GM21723 (cell line): ENCODE results near the gene USH1C.

Experiments
- ATAC-seq: cut with Tn5 transposase; IDR thresholded peaks from one replicate; pipeline ENCODE4 v1.9.1; 2021; ENCODE audit warnings: mild to moderate bottlenecking, moderate library complexity; ENCODE audit not compliant: unreplicated experiment

The USH1C gene

DNA sequence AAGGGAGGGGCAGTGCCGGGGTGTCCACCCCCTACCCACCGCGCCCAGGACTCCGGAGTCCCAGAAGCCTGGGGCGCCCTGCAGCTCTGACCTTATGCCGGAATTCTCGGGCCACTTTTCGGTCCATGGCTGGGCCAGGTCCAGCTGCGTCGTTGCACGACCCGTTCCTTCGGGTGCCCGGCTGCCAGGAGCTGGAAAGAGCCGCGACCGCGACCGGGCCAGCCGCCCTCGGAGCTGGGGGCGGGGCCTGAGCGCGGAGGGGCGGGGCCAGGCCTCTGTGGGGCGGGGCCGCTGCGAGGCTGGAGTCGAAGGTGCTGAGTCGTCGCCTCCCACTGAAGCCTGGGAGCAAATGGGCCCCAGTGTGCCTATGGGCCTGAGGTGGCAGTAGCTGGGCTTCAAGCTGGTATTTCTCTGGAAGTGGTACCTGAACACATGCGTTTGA lies at the start of gene USH1C:
Gene USH1C, minus strand, starts transcription at position 236 of the 442 bp plus-strand sequence. Its CDS starts 109 bp downstream, at position 127.
- ATAC-seq, result no peak

DNA sequence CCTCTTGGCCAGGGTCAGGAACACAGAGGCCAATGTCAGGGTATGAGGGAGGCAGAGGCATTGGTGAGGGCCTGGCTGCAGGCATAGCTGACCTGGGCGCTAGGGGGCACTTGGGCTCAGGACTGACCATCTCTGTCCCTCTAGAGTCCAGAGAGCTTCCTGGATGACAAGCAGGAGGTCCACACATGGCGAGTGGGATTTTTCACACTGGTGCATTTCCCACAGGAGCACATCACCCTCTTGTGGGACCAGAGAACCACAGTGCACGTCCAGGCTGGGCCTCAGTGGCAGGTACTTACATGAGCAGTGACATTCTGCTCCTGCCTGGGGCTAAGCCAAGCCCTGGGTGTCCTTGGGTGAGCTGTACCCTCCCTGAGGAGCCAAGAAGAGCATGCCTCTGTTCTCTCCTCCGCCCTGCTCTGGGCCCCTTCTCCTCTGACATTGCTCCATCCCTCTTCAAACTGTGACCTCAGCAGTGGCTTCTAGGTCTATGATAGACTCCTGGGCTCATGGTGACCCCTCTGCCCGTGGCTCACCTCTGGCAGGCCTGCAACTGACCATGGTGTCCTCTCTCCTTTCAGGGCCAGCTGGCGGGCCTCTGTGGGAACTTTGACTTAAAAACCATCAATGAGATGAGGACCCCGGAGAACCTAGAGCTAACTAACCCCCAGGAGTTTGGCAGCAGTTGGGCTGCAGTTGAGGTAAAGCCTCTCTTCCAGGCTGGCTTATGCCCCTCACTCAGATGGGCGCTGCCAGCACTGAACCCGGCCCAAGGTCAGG lies 49.4 kb upstream of the USH1C start:
- ATAC-seq, result no peak

DNA sequence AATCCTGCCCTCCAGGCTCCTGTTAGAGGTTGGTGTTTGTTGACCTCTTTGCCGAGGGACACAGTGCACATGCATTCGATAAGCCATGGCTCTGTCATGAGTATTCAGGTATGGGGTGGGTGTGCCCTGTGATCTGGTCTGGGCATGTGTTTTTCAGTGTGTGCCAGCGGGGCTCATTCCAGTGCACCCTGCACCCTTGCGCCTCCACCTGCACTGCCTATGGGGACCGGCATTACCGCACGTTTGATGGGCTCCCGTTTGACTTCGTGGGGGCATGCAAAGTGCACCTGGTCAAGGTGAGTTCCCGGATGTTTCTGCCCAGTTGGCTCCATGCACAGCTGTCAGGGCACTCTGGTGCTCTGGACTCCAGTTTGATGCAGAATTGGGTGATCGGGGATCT lies 47.1 kb upstream of the USH1C start:
- no peak for ATAC-seq

DNA sequence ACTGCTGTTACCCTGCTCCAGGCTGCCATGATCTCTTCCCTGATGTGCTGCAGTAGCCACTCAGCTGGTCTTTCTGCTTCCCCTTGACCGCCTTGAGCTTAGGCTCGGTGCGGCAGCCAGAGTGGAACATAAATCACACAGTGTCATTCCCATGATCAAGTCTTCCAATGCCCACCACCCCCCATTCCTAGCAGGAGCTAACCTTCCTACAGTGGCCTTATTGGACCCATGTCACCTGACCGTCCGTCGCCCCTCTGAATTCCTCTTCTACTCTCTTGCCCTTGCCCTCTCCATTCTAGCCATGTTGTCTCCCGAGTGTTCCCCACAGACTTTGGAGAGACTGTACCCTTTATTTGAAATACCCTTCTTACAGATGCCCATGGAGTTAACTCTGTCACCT lies 46.2 kb upstream of the USH1C start:
- no peak for ATAC-seq

DNA sequence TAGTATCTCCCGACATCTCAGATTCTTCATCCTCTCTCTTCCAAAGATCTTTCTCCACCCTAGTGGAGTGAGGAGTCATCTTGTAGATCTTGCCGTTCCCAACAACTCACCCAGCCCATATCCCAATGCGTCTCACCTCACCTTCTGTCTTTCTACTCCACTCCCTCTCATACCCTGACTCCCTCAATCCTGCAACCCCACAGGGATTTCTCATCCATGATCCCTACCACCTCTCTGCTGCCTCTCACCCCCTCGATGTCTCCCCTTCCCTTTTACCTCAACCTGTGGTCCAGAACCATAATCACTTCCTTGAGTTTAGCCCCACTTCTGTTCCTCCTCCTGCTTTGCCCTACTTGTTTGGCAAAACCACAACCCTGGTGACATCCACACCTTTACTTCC lies 44.5 kb upstream of the USH1C start:
- no peak for ATAC-seq

DNA sequence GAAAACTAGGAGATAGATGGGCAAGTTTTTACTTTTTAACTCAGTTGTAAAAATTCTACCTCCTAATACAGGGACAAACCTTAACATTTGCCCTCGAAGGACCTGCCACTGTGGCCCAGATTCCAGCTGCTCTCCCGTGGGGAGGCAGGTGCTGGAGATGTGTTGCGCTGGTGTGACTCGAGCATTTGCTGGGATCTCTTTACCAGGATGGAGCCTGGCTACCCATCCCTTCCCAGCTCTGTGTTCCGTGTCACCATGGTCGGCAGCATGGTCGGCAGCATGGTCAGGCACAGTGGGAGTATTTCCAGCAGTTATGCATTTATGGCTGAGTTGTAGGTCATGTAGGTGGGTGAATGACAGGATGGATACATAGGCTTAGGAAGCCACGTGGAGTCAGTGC lies 44.0 kb upstream of the USH1C start:
- ATAC-seq, result no peak

DNA sequence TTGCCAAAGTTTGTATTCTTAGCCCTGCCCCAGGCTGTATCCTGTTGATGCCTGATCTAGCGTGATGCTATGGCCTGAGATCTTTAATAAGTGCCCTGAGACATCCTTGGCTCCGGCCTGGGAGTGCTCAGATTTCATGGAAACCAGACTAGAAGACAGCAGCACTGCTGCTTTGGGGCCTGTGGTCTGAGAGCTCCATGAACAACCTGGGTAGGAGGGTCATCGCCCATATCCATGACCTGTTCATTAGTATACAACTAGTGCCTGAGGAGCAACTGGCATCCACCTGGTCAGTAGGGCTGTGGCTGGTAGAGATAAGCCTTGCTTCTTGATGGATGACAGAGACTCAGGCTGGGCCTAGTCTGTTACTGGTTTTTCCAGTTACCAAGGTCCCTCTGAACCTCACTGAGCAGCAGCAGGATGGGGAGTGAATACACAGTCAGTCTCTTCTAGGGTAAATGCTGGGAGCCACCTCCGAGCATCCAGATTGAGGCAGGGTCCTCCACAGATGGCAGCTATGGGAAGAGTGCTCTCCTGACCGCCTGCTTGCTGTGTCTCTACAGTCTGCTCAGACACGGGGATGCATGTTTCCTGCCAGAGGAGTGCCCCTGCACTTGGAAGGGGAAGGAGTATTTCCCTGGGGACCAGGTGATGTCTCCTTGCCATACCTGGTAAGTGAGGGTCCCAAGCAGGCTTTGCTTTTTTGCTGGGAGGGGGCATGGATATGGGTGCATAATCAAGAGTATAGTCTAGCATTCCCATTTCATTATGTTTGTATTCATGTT lies 41.9 kb upstream of the USH1C start:
- ATAC-seq, result no peak

DNA sequence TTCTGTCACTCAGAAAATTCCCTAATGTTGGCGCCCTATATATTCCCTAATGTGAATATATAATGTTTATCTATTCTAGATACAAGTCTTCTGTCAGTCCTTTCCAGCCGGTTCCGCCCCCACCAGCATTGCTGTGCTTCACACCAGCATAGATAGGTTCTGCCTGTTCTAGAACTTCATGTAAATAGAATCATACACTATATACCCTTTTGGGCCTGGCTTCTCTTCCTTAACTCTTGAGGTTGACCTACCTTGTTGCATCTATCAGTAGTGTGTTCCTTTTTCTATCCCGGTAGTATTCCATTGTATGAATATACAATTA lies 37.5 kb upstream of the USH1C start:
- ATAC-seq, result no peak

DNA sequence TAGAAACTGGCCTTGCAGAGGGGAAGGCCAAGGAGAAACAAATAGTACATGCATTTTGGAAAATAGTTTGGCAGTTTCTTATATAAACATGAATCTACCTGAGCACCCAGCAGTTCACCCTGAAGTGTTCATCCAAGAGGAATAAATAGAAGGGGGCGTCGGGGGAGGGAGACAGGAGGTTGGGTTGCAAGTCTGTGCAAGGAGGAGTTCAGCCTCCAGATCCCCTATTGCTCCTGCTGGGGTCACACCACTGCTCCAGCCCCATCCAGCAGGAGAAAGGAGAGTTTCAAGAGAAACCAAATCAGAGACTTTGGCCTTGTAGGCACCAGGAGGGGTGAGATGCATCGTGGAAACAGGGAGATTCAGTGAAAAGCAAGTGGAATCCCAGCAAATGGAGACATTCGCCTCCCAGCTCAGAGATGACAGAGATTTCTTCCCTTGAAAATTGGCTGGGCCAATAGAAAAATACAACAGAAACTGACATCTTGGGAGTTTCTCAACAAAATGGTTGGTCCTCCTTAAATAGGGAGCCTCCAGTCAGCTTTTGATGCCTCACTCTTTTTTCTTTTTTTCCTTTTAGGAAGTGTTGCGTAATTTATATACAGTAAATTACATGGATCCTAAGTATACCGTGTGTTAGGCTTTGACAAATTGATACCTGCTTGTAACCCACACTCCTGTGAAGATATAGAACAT lies 37.0 kb upstream of the USH1C start:
- ATAC-seq, result no peak

DNA sequence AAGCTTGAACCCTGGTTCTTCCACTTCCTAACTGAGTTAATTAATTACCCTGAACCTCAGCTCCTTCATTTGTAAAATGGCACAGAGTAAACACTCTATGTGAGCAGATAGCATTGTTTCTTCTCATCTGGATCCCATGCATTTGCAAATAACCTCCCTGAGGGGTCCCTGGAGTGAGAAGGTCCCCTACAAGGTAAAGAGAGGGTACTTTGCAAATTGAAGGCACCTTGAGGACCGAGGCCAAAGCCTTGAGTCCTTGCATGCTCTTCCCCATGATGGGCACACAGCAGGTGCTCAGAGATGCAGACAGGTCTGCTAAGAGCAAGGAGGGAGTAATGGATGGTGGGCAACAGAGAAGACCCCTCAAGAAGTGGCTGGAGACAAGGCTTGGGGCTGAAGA lies 36.1 kb upstream of the USH1C start:
- ATAC-seq, result no peak

DNA sequence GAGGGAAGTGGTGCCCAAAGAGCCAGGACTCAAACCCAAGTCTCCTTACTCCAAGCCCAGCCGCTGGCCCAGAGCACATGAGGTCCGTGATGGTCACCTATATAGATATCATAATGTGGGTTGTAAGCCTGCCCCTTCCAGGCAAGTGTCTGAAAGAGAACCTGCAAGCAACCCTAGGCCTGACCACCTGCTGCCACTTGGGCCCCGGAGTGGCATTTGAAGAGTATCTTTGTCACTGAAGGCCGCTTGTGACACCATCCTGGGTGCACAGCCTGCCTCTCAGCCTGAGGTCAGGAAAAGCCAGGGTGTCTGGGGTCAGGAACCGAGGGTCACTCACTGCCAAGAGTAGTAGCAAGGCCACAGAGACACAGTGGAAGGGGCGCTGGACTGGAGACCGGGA lies 35.2 kb upstream of the USH1C start:
- ATAC-seq, result no peak

DNA sequence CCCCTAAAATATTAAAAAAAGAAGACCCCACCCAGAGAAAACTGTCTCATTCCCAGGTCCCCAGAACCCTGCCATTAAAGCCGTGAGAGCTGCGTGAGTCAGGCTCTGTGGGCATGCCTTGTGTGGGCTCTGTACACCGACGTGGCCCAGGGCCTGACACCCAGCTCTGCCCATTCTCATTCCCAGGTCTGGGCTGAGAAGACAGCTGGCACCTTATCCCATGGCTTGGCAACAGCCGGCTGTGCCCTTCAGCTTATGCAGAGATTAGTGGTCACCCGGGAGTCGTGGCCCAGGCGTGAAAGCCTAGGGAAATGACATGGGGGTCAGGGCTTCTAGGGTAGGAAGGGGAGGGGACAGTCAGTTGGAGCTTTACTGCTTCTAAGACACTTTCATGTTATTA lies 34.7 kb upstream of the USH1C start:
- ATAC-seq, result no peak

DNA sequence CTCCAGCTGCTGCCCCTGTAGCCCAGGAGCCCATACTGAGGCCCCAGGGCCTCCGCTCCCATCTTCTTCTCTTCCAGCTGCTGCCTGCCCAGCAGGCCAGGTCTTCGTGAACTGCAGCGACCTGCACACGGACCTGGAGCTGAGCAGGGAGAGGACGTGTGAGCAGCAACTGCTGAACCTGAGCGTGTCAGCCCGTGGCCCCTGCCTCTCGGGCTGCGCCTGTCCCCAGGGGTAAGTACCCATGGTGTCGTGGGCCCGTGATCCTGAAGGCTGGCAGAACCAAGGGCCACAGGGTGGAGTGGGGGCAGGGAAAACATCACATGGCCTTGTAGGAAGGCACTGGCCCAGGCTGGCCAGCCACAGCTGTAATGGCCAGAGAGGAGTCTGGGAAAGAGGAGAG lies 34.1 kb upstream of the USH1C start:
- ATAC-seq, result no peak

DNA sequence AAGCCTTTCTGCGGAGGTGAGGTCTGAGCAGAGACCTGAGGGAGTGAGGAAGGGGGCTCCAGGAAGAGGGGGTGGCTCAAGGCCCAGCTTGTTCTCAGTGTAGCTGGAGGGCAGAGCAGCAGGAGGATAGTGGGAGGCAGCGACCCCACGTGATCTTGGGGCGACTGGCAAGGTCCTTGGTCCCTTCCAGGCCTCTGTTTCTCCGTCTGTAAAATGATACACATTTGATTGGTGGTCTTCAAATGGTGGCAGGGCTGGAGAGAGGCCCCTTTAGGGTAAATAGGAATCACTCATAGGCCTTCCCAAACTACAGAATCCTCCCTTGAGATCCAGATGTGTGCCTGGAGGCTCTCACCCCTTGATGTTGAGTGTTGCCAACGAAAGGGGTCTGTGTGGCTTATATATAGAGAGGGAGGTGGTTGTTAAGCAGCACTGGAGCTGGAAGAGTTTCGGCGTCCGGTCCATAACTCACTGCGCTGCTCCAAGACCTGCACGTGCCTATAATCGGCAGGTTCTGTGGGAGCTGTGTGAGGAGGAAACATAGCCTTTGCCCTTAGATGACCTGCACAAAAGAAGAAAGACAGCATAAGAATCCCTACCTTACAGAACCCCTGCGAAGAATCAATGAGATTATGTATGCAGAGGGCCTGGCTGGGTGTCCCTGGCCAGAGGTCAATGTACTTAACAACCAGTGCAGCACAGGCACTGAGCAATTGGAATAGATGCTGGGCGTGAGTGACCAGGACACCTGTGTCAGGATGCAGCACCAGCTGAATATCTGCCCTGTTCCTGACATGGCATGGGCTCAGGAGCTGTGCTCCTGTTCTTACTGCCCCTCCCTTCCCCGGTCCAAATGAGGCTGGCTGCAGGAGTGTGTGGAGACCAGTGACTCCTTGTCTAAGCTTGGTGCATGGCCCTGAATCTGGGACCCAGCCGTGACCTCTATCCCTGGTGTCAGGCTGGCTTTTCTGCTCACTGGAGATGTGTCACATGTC lies 31.5 kb upstream of the USH1C start:
- no peak for ATAC-seq

DNA sequence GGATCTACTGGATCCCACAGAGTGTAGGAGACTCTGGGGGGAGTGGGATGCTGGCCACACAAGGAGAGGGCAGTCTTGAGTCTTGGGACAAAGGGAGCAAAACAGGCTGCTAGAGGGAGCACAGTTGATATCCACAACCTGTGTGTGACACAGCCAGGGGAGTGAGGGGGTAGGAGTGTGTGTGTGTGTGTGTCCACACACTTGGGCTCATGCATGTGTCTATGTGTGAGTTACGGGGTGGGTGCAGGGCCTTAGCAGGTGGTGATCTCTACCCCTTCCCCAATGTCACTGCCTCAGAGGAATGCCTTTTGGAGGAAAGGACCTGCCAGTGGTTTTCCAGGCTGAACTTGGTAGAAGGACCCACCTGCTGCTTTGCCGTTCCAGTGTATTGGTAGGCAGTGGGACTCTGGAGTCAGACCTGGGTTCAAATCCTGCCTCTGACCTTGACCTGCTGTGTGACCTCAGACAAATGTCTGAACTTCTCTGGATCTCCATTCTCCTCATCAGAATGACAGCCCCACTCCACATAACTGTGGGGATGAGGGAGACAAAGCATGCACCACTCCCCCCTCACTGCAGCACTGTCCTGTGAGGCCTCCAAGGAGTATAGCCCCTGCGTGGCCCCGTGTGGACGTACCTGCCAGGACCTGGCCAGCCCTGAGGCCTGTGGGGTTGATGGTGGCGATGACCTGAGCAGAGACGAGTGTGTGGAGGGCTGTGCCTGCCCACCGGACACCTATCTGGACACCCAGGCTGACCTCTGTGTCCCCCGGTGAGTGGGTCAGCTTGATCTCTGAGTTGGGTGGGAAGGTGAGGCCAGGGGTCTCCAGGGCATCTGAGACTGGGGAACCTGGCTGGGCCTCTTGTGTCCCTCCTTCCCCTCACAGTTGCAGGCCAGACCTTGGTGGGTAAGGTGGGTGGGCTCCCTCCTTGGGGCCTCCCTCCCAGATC lies 30.2 kb upstream of the USH1C start:
- no peak for ATAC-seq

DNA sequence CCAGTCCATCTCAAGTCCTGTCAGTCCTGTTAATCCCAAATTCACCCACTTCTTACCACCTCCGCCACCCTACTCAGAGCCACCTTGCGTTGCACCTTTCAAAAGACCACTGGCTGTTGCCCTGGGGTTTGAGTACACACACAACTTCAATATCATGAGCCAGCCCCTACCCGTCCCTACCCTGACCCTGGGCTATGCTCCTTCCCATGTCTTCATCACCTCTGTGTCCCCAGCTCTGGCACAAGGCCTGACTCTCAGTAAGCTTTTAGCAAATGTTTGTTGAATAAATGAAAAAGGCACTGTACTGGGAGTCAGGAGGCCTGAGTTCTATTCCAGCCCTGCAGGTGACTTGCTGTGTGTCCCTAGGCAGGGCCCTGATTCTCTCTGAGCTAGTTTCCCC lies 29.3 kb upstream of the USH1C start:
- no peak for ATAC-seq

DNA sequence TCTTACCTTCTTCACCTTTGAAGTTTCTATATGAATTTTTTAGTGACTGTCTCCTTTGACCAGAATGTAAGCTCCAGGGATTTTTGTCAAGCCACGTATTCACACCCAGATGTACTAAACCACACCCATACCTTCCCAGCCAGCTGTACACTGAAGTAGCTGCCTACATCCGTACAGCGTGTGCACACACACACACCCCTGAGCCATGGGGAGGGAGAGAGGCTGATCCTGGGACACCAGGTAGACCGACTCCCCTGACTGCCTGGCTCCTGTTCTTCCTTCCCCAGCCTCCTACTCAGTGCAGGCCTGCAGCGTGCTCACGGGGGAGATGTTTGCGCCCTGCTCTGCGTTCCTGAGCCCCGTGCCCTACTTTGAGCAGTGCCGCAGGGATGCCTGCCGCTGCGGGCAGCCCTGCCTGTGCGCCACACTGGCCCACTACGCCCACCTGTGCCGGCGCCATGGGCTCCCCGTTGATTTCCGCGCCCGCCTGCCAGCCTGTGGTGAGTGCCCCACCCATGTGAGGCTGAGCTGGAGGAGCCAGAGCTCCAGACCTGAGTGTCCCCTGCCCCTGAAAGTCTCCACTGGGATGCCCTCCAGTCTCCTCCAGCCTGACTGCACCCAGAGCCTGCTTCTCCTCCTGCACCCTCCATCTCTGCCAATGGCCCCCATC lies 28.7 kb upstream of the USH1C start:
- ATAC-seq, result no peak

DNA sequence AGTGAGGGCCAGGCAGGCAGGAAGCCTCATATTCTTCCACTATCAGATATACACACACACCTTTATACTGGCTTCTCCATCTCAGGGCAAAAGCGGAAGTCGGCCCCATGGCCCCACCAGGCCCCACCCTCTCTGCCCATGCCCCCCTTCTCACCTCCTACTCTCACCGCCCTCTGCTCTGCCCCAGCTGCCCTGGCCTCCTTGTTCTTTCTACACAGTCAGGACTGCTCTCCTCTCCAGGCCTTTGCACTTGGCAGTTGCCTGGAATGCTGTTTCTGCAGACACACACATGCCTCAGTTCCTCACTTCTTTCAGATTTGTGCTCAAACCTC lies 28.1 kb upstream of the USH1C start:
- no peak for ATAC-seq
